ENCODE data around the gene BSN. TPM values are rescaled to one million over a fixed set of nuclear protein-coding genes. Genes with fewer than 3 reads are reported as not detected.

The BSN gene
- total RNA-seq, 4 donors from 2014 or later: under 0.01 to 0.32 (median 0.27) TPM; not detected in 1

- H3K36me3 ChIP-seq: peaks cover 0 to 23% (median 8%) of the 10 kb centered on the region in 4 donors
- WGBS, 2 donors (ENCODE audit: low coverage in 1 of 2): 67 to 80% methylated on average over 4 to 13 of the region's 14 CpGs
These were observed 19.5 kb upstream of the BSN start for GRCh38 chr3:49534581-49535441.

GRCh38 chr3:49535971-49536874 is 18.1 kb upstream of the BSN start:
- no peak for DNase-seq
- in situ Hi-C loops (cut with MboI; ENCODE audit: low pct_ligation_motif_present in 1 of 4, low pct_unique_long_range_greater_than_20kb in 1 of 4, low sequenced_read_pairs in 3 of 4): loop anchor here in 2 of 4 donors (5.0 to 10.0 kb wide), 2 partner anchors 136 to 139 kb away; partner anchors contain the start of gene APEH (in 2 of the 2)

More at GRCh38 chr3:49534581-49535441, 19.5 kb upstream of the BSN start:
- Histone ChIP-seq H3K9me3 (no peaks in the 10 kb centered on the region), H3K4me1 (peaks cover 0 to 9% (median 2%) of the 10 kb centered on the region in 4 donors), H3K27me3 (no peaks in the 10 kb centered on the region), H3K27ac (peak overlapping the region; percentile 20 to 56 (median 34)), H3K4me3 (no peak overlapping the region)
- TF ChIP-seq EP300 (IDR thresholded peaks at IDR 0.05; ENCODE audit: low read depth): no peak
- no peak for TF ChIP-seq CTCF (IDR thresholded peaks at IDR 0.05)
- TF ChIP-seq POLR2AphosphoS5 (IDR thresholded peaks at IDR 0.05): no peak
- no peak for TF ChIP-seq POLR2A (IDR thresholded peaks at IDR 0.05)
- in situ Hi-C loops (cut with MboI; ENCODE audit: low pct_ligation_motif_present in 1 of 4, low pct_unique_long_range_greater_than_20kb in 1 of 4, low sequenced_read_pairs in 3 of 4) (loop anchor here in 2 of 4 donors (5.0 to 10.0 kb wide), 2 partner anchors 137 to 140 kb away; partner anchors contain the start of gene APEH (in 2 of the 2)), intact Hi-C loops (cut with DNase I; ENCODE audit: low total_unique reads) (no loop called here)
- no peak for DNase-seq

GRCh38 chr3:49536875-49537533 is 17.3 kb upstream of the BSN start:
- Histone ChIP-seq H3K4me1 (peaks cover 0 to 16% (median 9%) of the 10 kb centered on the region in 4 donors), H3K27ac (no peak overlapping the region), H3K4me3 (no peak overlapping the region), H3K9me3 (no peaks in the 10 kb centered on the region), H3K36me3 (peaks cover 0 to 12% (median 5%) of the 10 kb centered on the region in 4 donors), H3K27me3 (no peaks in the 10 kb centered on the region)
- DNase-seq: no peak
- intact Hi-C loops (cut with DNase I; ENCODE audit: low total_unique reads) (no loop called here), in situ Hi-C loops (cut with MboI; ENCODE audit: low pct_ligation_motif_present in 1 of 4, low pct_unique_long_range_greater_than_20kb in 1 of 4, low sequenced_read_pairs in 3 of 4) (loop anchor here in 2 of 4 donors (5.0 to 10.0 kb wide), 2 partner anchors 135 to 138 kb away; partner anchors contain the start of gene APEH (in 2 of the 2))
- 84 to 91% methylated on average over 7 to 16 of the region's 16 CpGs for WGBS, 2 donors (ENCODE audit: low coverage in 1 of 2)
- no peak for TF ChIP-seq POLR2A (IDR thresholded peaks at IDR 0.05)
- no peak for TF ChIP-seq CTCF (IDR thresholded peaks at IDR 0.05)
- no peak for TF ChIP-seq EP300 (IDR thresholded peaks at IDR 0.05; ENCODE audit: low read depth)
- TF ChIP-seq POLR2AphosphoS5 (IDR thresholded peaks at IDR 0.05): no peak

More at GRCh38 chr3:49535971-49536874, 18.1 kb upstream of the BSN start:
- Histone ChIP-seq H3K27ac (no peak overlapping the region), H3K9me3 (no peaks in the 10 kb centered on the region), H3K27me3 (no peaks in the 10 kb centered on the region), H3K4me3 (no peak overlapping the region), H3K36me3 (peaks cover 0 to 17% (median 6%) of the 10 kb centered on the region in 4 donors), H3K4me1 (peaks cover 0 to 16% (median 9%) of the 10 kb centered on the region in 4 donors)
- intact Hi-C loops (cut with DNase I; ENCODE audit: low total_unique reads): no loop called here
- TF ChIP-seq CTCF (IDR thresholded peaks at IDR 0.05): no peak
- no peak for TF ChIP-seq POLR2AphosphoS5 (IDR thresholded peaks at IDR 0.05)
- TF ChIP-seq POLR2A (IDR thresholded peaks at IDR 0.05): no peak
- no peak for TF ChIP-seq EP300 (IDR thresholded peaks at IDR 0.05; ENCODE audit: low read depth)
- 77% methylated on average over 7 of the region's 7 CpGs; no CpG with 5 or more reads in 1 of the 2 donors for WGBS, 2 donors (ENCODE audit: low coverage in 1 of 2)
